GM06990 (cell line): ENCODE measurements around the gene GRID2.

ENCODE experiments used
- DNase-seq: peaks from one replicate; pipeline ENCODE4 v3.0.0-alpha.2; 2011; ENCODE audit not compliant: insufficient read length; ENCODE audit errors: extremely low read depth
- H3K27me3 ChIP-seq: replicated peaks from 2 replicates; pipeline ENCODE4 v1.6.0; 2011; ENCODE audit warnings: low read length; ENCODE audit not compliant: control insufficient read depth, insufficient read depth
- H3K36me3 ChIP-seq: 2 replicates; pipeline ENCODE4 v1.5.1; 2011; ENCODE audit warnings: low read length; ENCODE audit not compliant: control insufficient read depth, insufficient read depth
- H3K4me3 ChIP-seq: replicated peaks from 2 replicates; pipeline ENCODE4 v1.5.1; 2011; ENCODE audit warnings: low read depth, mild to moderate bottlenecking, control low read depth, low read length
- CTCF ChIP-seq: IDR thresholded peaks from 2 replicates; pipeline ENCODE4 v1.5.1; 2011; ENCODE audit warnings: low read length, control low read depth, mild to moderate bottlenecking, inconsistent platforms; ENCODE audit not compliant: insufficient read depth, poor library complexity, severe bottlenecking

Gene GRID2

GRCh38 chr4:92461732-92462131, 158.0 kb downstream of the GRID2 start:
- DNase-seq: no peak
- Histone ChIP-seq H3K27me3 (no peaks in the 10 kb centered on the region), H3K4me3 (no peak overlapping the region), H3K36me3 (no peaks in the 10 kb centered on the region)
- TF ChIP-seq CTCF: no peak

- no peaks in the 10 kb centered on the region for H3K27me3 ChIP-seq
- DNase-seq: no peak
- TF ChIP-seq CTCF: no peak
- no peaks in the 10 kb centered on the region for H3K36me3 ChIP-seq
- H3K4me3 ChIP-seq: no peak overlapping the region
These were observed 173.5 kb downstream of the GRID2 start for GRCh38 chr4:92477298-92477697.

GRCh38 chr4:92483341-92483740, 179.6 kb downstream of the GRID2 start:
- DNase-seq: no peak
- no peaks in the 10 kb centered on the region for H3K27me3 ChIP-seq

GRCh38 chr4:92488496-92488895, 184.7 kb downstream of the GRID2 start:
- DNase-seq: no peak
- Histone ChIP-seq H3K4me3 (no peak overlapping the region), H3K36me3 (no peaks in the 10 kb centered on the region), H3K27me3 (no peaks in the 10 kb centered on the region)
- no peak for TF ChIP-seq CTCF

More at GRCh38 chr4:92483341-92483740, 179.6 kb downstream of the GRID2 start:
- H3K36me3 ChIP-seq: no peaks in the 10 kb centered on the region
- no peak overlapping the region for H3K4me3 ChIP-seq
- no peak for TF ChIP-seq CTCF

GRCh38 chr4:92497141-92497540, 193.4 kb downstream of the GRID2 start:
- H3K36me3 ChIP-seq: no peaks in the 10 kb centered on the region
- no peak for TF ChIP-seq CTCF
- H3K27me3 ChIP-seq: no peaks in the 10 kb centered on the region
- H3K4me3 ChIP-seq: no peak overlapping the region
- DNase-seq: no peak

- TF ChIP-seq CTCF: no peak
- Histone ChIP-seq H3K27me3 (no peaks in the 10 kb centered on the region), H3K4me3 (no peak overlapping the region), H3K36me3 (no peaks in the 10 kb centered on the region)
- DNase-seq: no peak
These were observed 197.7 kb downstream of the GRID2 start for GRCh38 chr4:92501456-92501855.
